B cell (primary cell): ENCODE data around the gene RBM11. TPM values are rescaled to one million over a fixed set of nuclear protein-coding genes. Genes with fewer than 3 reads are reported as not detected.

Experiments
- ATAC-seq: fragments of 200-7000 bp; cut with Tn5 transposase; one replicate; pipeline ENCODE4 v1.10.0; 2021; ENCODE audit warnings: low read depth, mild to moderate bottlenecking, moderate number of reproducible peaks, moderate library complexity
- CTCF ChIA-PET: fragments of 350-600 bp; sonication (Branson Sonifier 250); formaldehyde crosslinking; loops from one replicate; lab custom pipeline; 2021; ENCODE audit warnings: antibody characterized with exemption, inconsistent platforms; lab: Charles Lee
- POLR2A ChIA-PET: fragments of 350-600 bp; sonication (Branson Sonifier 250); formaldehyde crosslinking; loops from one replicate; lab custom pipeline; 2021; ENCODE audit warnings: antibody characterized with exemption; lab: Charles Lee
- DNase-seq: peaks from one replicate; pipeline ENCODE4 v3.0.0; 2013
- H2AFZ ChIP-seq: 2 replicates; pipeline ENCODE4 v1.6.1; 2012; ENCODE audit warnings: mild to moderate bottlenecking, low read depth, low read length; ENCODE audit not compliant: insufficient read depth, poor library complexity, severe bottlenecking
- H3K27ac ChIP-seq, 2 donors: 1 replicate in 1 of 2; 2 replicates in 1 of 2; pipeline ENCODE4 v1.5.1; 2012 to 2013; ENCODE audit warnings: low read length in 2 of 2, mild to moderate bottlenecking in 2 of 2, moderate library complexity in 1 of 2
- H3K27me3 ChIP-seq, 4 experiments: fragments of 200-600 bp in 1 of 4; sonication (generic) in 1 of 4; replicated peaks in 1 of 4; 1 replicate in 2 of 4; 2 replicates in 2 of 4; pipeline versions ENCODE4 v1.6.1 to v1.7.0; 2013 to 2016; ENCODE audit warnings: low read length in 3 of 4, mild to moderate bottlenecking in 2 of 4, mixed read lengths in 1 of 4, moderate library complexity in 1 of 4; ENCODE audit not compliant: insufficient read depth in 4 of 4, control insufficient read depth in 3 of 4; ENCODE audit errors: control extremely low read depth in 1 of 4
- H3K36me3 ChIP-seq, 2 experiments: replicated peaks in 1 of 2; 1 replicate in 1 of 2; 2 replicates in 1 of 2; pipeline versions ENCODE4 v1.6.1 to v1.7.1; 2013; ENCODE audit warnings: low read length in 1 of 2; ENCODE audit not compliant: insufficient read depth in 2 of 2, control insufficient read depth in 1 of 2; ENCODE audit errors: control extremely low read depth in 1 of 2, extremely low read depth in 1 of 2
- H3K4me1 ChIP-seq, 2 donors: fragments of 200-600 bp in 1 of 2; sonication (generic) in 1 of 2; 1 replicate in 1 of 2; 2 replicates in 1 of 2; pipeline versions ENCODE4 v1.5.1 to v1.6.1; 2013 to 2017; ENCODE audit warnings: low read length in 2 of 2; ENCODE audit not compliant: control insufficient read depth in 2 of 2, insufficient read depth in 2 of 2
- H3K4me2 ChIP-seq: replicated peaks from 2 replicates; pipeline ENCODE3; 2012; ENCODE audit warnings: mild to moderate bottlenecking, low read depth, low read length; ENCODE audit not compliant: poor library complexity, severe bottlenecking
- H3K4me3 ChIP-seq, 5 experiments: fragments of 200-600 bp in 1 of 5; sonication (generic) in 1 of 5; 1 replicate in 3 of 5; 2 replicates in 2 of 5; pipeline versions ENCODE4 v1.5.1 to v1.7.0; 2011 to 2016; ENCODE audit warnings: low read length in 4 of 5, mild to moderate bottlenecking in 4 of 5, low read depth in 2 of 5, control low read depth in 1 of 5, moderate library complexity in 1 of 5; ENCODE audit not compliant: insufficient read depth in 1 of 5; ENCODE audit errors: control extremely low read depth in 1 of 5, extremely low read depth in 1 of 5
- H3K79me2 ChIP-seq: fragments of 200-600 bp; sonication (generic); one replicate; pipeline ENCODE4 v1.6.0; 2016; ENCODE audit warnings: low read length; ENCODE audit not compliant: control insufficient read depth, insufficient read depth
- H3K9ac ChIP-seq: fragments of 200-600 bp; sonication (generic); 2 replicates; pipeline ENCODE4 v1.6.1; 2017; ENCODE audit warnings: mild to moderate bottlenecking, low read length, moderate library complexity
- H3K9me3 ChIP-seq, 3 donors: one replicate each; pipeline versions ENCODE4 v1.6.1 to v1.7.1; 2013; ENCODE audit warnings: low read length in 2 of 3; ENCODE audit not compliant: control insufficient read depth in 2 of 3, insufficient read depth in 1 of 3; ENCODE audit errors: control extremely low read depth in 1 of 3
- H4K20me1 ChIP-seq: 2 replicates; pipeline ENCODE4 v1.6.0; 2012; ENCODE audit warnings: mild to moderate bottlenecking, low read length; ENCODE audit not compliant: insufficient read depth, control insufficient read depth, poor library complexity, severe bottlenecking
- H3K27ac Mint-ChIP-seq: one replicate; pipeline ENCODE4 v1.8.0; 2021; ENCODE audit warnings: mixed read lengths
- H3K27me3 Mint-ChIP-seq: one replicate; pipeline ENCODE4 v1.8.0; 2021; ENCODE audit warnings: mixed read lengths
- H3K4me1 Mint-ChIP-seq: one replicate; pipeline ENCODE4 v1.8.0; 2021; ENCODE audit warnings: mixed read lengths
- H3K4me3 Mint-ChIP-seq: one replicate; pipeline ENCODE4 v1.8.0; 2021; ENCODE audit warnings: mixed read lengths
- H3K9me3 Mint-ChIP-seq: one replicate; pipeline ENCODE4 v1.8.0; 2022; ENCODE audit warnings: mixed read lengths; ENCODE audit not compliant: insufficient read depth
- EZH2 ChIP-seq: IDR thresholded peaks from 2 replicates; pipeline ENCODE4 v1.6.1; 2012; ENCODE audit warnings: borderline replicate concordance, low read depth, mild to moderate bottlenecking, moderate library complexity, low read length; ENCODE audit not compliant: insufficient read depth, poor library complexity, severe bottlenecking
- WGBS: methylation state at CpG from one replicate; pipeline ENCODE4 v1.1.5; 2013; ENCODE audit warnings: missing lambda C conversion rate; ENCODE audit not compliant: insufficient coverage; 5-methylcytosine and 5-hydroxymethylcytosine counted together
- intact Hi-C: fragments of 100-400 bp; cut with micrococcal nuclease; formaldehyde crosslinking; loops from one replicate; pipeline ENCODE4 v1.10.0; 2022
- polyA plus RNA-seq: library from polyadenylated mRNA; depleted of rRNA; stranded (reverse); fragments of >200 nt; gene quantifications from 2 replicates; pipeline ENCODE4 v1.2.3, GENCODE V29; 2012
- total RNA-seq, 2 donors: library from RNA; stranded (reverse); fragments of 120-200 nt in 1 of 2; gene quantifications; 1 replicate in 1 of 2; 2 replicates in 1 of 2; pipeline versions ENCODE4 v1.2.3 to v1.2.4, GENCODE V29; 2013 to 2022
- TF ChIP-seq, protein P1 (sequence below): fragments of 200-600 bp; IDR thresholded peaks from one replicate; pipeline ENCODE4 v1.8.0; 2022; ENCODE audit warnings: antibody characterized with exemption, mild to moderate bottlenecking

RBM11 gene
- total and polyA plus RNA-seq, 2 donors (not counting 1 experiment from before 2014, with no cell fraction given), result 3.4 to 3.8 TPM

DNA sequence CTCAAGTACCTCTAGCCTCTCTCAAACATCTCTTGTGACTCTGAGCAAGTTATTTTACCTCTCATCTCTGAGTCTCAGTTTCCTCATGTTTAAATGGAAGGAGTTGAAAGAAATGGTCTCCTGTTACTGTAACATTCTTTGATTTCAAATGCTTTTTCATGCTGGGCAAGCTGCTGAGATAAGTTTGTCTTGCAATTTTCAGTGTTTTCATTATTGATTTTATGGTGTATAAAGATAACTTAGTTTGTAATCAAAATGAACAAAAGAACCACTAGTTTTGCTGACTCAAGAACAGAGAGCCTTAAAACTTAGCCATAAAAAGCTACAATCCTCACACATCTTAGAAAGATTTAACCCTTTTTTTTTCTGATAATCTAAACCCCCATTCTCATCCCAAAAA is 9.7 kb upstream of the RBM11 start:
- TF ChIP-seq, protein P1, sequence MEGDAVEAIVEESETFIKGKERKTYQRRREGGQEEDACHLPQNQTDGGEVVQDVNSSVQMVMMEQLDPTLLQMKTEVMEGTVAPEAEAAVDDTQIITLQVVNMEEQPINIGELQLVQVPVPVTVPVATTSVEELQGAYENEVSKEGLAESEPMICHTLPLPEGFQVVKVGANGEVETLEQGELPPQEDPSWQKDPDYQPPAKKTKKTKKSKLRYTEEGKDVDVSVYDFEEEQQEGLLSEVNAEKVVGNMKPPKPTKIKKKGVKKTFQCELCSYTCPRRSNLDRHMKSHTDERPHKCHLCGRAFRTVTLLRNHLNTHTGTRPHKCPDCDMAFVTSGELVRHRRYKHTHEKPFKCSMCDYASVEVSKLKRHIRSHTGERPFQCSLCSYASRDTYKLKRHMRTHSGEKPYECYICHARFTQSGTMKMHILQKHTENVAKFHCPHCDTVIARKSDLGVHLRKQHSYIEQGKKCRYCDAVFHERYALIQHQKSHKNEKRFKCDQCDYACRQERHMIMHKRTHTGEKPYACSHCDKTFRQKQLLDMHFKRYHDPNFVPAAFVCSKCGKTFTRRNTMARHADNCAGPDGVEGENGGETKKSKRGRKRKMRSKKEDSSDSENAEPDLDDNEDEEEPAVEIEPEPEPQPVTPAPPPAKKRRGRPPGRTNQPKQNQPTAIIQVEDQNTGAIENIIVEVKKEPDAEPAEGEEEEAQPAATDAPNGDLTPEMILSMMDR, result no peak
- no peak for TF ChIP-seq EZH2
- peaks cover 0 to 3% (median 2%) of the 10 kb centered on the region in 4 experiments for H3K27me3 ChIP-seq
- Mint-ChIP-seq H3K4me3 (no peak overlapping the region), H3K4me1 (no peaks in the 10 kb centered on the region), H3K27ac (no peak overlapping the region), H3K27me3 (peaks cover 6% of the 10 kb centered on the region), H3K9me3 (no peaks in the 10 kb centered on the region)
- intact Hi-C loops, result no loop called here
- H4K20me1 ChIP-seq, result no peaks in the 10 kb centered on the region
- H3K27ac ChIP-seq, result no peak overlapping the region
- H3K4me2 ChIP-seq, result no peak overlapping the region
- H3K9ac ChIP-seq, result no peak overlapping the region
- H3K4me1 ChIP-seq, result no peaks in the 10 kb centered on the region
- no peak overlapping the region for H3K4me3 ChIP-seq
- CTCF ChIA-PET, result interaction anchor here (0.5 kb wide), 1 partner anchor 115 kb away, joined by 3 read pairs; no protein-coding TSS in a partner anchor
- DNase-seq, result no peak
- POLR2A ChIA-PET, result no interaction called here
- H3K9me3 ChIP-seq, result peaks cover 0 to 1% (median 0%) of the 10 kb centered on the region in 3 donors
- H3K79me2 ChIP-seq, result no peaks in the 10 kb centered on the region
- H2AFZ ChIP-seq, result no peak overlapping the region
- H3K36me3 ChIP-seq, result no peaks in the 10 kb centered on the region
- ATAC-seq, result no peak

DNA sequence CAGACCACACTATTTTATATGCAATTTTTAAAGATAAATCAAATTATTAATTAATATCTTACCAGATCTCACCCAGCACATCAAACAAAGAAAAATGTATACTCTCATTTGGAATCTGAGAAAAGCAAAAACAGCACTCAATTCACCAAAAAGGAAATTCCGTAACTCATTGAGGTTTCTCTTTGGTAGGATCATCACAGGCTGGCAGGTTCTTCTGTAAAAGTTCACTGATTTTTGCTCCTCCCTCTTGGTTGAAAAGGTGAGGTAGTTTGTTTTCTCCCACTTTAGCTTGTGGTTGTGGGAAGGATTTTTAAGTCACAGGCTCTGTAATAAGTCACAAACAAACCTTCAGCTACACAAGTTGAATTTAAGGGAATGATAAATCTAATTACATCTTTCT is 5.2 kb upstream of the RBM11 start, which contains the start of gene LIPI:
Gene LIPI, minus strand, starts transcription at position 218 of the 400 bp plus-strand sequence. Its CDS starts 110 bp downstream, at position 108.
- no peak within 1 kb of the TSS for H3K27ac ChIP-seq
- DNase-seq (no peak), ATAC-seq (no peak)
- no peak within 1 kb of the TSS for H3K27ac Mint-ChIP-seq
- H3K36me3 ChIP-seq, result no peaks in the 10 kb centered on the region
- no peaks in the 10 kb centered on the region for H3K9me3 Mint-ChIP-seq
- intact Hi-C loops, result loop anchor here (10.0 kb wide), 1 partner anchor 96 kb away; no protein-coding TSS in a partner anchor
- H3K9ac ChIP-seq, result no peak within 1 kb of the TSS
- ChIA-PET POLR2A (no interaction called here), CTCF (no interaction called here)
- H3K27me3 Mint-ChIP-seq, result peaks cover 13% of the 10 kb centered on the region
- WGBS, result no CpG with 5 or more reads among the region's 1 CpG
- no peak within 1 kb of the TSS for H2AFZ ChIP-seq
- no peaks in the 10 kb centered on the region for H3K4me1 Mint-ChIP-seq
- TF ChIP-seq, protein P1, result no peak
- no peak for TF ChIP-seq EZH2
- H3K4me2 ChIP-seq, result no peak within 1 kb of the TSS
- no peaks in the 10 kb centered on the region for H3K79me2 ChIP-seq
- H3K4me3 ChIP-seq, result no peak within 1 kb of the TSS
- H3K4me1 ChIP-seq, result peaks cover 0 to 2% of the 10 kb centered on the region in 2 donors
- H4K20me1 ChIP-seq, result no peaks in the 10 kb centered on the region
- H3K4me3 Mint-ChIP-seq, result no peak within 1 kb of the TSS
- H3K9me3 ChIP-seq, result peaks cover 0 to 1% (median 0%) of the 10 kb centered on the region in 3 donors
- H3K27me3 ChIP-seq, result peaks cover 0 to 10% (median 3%) of the 10 kb centered on the region in 4 experiments
